Astrocyte of the spinal cord (primary cell): ENCODE measurements around the gene FAT1.

Experiments used
- DNase-seq: peaks from one replicate; pipeline ENCODE4 v3.0.0; 2011; ENCODE audit warnings: low read depth, low spot score
- H3K4me3 ChIP-seq: 2 replicates; pipeline ENCODE4 v1.5.1; 2011; ENCODE audit warnings: low read depth, mild to moderate bottlenecking, low read length, moderate library complexity
- CTCF ChIP-seq: IDR thresholded peaks from 2 replicates; pipeline ENCODE4 v1.5.1; 2012; ENCODE audit warnings: low read depth, mild to moderate bottlenecking, low read length, inconsistent platforms
- in situ Hi-C: cut with HindIII; loops from 2 replicates; pipeline ENCODE4 v1.10.0; 2017; ENCODE audit warnings: low sequenced_read_pairs

Gene FAT1

GRCh38 chr4:186657764-186658163 is 65.9 kb downstream of the FAT1 start:
- in situ Hi-C loops = no loop called here
- TF ChIP-seq CTCF = no peak
- H3K4me3 ChIP-seq = no peak overlapping the region
- peak; percentile 57 for DNase-seq

DNA sequence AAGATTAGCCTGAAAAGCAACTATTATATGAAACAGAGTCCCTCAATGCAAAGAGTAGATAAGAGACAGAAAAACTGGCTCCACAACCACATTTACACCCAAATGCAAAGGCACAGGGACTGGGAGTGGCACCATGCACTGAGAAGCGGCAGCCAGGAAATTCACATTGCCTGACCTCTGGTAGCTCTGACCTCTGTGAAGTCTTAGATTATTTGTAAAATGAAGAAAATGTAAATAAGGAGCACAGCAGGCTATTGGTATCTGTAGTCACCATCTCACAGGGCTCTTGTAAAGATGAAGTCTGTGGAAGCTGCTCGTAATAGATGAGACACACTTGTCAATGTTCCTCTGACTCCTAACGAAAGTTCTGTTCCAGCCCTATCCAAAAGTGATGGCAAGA is 69.7 kb downstream of the FAT1 start:
- no peak for TF ChIP-seq CTCF
- no peak for DNase-seq
- in situ Hi-C loops = no loop called here
- H3K4me3 ChIP-seq = no peak overlapping the region

- peak overlapping the region; percentile 17 for H3K4me3 ChIP-seq
- no peak for TF ChIP-seq CTCF
- in situ Hi-C loops = no loop called here
These were observed 72.0 kb downstream of the FAT1 start for GRCh38 chr4:186651624-186652023.

GRCh38 chr4:186651181-186651603 is 72.5 kb downstream of the FAT1 start:
- TF ChIP-seq CTCF = no peak
- in situ Hi-C loops = no loop called here
- DNase-seq = no peak
- peak overlapping the region; percentile 17 for H3K4me3 ChIP-seq

More at GRCh38 chr4:186651624-186652023, 72.0 kb downstream of the FAT1 start:
- DNase-seq = peak; percentile 79

- in situ Hi-C loops = no loop called here
- no peak for TF ChIP-seq CTCF
- no peak for DNase-seq
- H3K4me3 ChIP-seq = no peak overlapping the region
These were observed 73.1 kb downstream of the FAT1 start for GRCh38 chr4:186650401-186651180.

DNA sequence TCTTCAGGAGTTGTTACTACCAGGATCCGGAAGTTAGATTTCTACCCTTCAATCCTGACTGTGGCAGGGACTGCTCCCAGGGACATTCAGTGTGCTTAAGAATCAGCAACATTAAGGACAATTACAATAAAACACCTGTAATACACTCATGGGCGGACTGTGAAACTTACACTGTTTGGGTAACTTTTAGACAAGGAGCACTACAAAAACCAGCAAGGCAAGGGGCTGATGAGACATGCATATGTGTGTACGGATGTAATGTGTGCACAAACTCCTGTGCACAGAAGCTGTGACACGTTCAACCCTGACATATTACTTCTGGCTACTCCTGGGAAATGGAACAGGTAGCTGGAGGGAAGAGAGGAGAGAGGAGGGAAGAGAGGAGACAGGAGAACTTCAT is 75.8 kb downstream of the FAT1 start:
- DNase-seq = no peak
- in situ Hi-C loops = no loop called here
- H3K4me3 ChIP-seq = no peak overlapping the region
- no peak for TF ChIP-seq CTCF
